Loucy (cell line): Measurements from ENCODE around the gene LSP1.

ENCODE experiments used
- H2AFZ ChIP-seq: fragments of 200-600 bp; sonication (generic); 2 replicates; pipeline ENCODE4 v1.6.0; 2016; ENCODE audit warnings: antibody characterized with exemption, mild to moderate bottlenecking, low read length, moderate library complexity
- H3F3A ChIP-seq: fragments of 200-600 bp; 2 replicates; pipeline ENCODE4 v1.6.0; 2016; ENCODE audit warnings: antibody characterized with exemption, low read depth, mild to moderate bottlenecking
- H3K27me3 ChIP-seq: fragments of 200-600 bp; sonication (generic); 2 replicates; pipeline ENCODE4 v1.6.1; 2014; ENCODE audit warnings: low read length, mild to moderate bottlenecking; ENCODE audit not compliant: insufficient read depth, poor library complexity, severe bottlenecking
- H3K36me3 ChIP-seq: fragments of 200-600 bp; sonication (generic); 2 replicates; pipeline ENCODE4 v1.6.1; 2016; ENCODE audit warnings: low read length; ENCODE audit not compliant: insufficient read depth
- H3K4me1 ChIP-seq: fragments of 200-600 bp; sonication (generic); 2 replicates; pipeline ENCODE4 v1.5.1; 2014; ENCODE audit warnings: low read length, mild to moderate bottlenecking; ENCODE audit not compliant: insufficient read depth, poor library complexity, severe bottlenecking
- H3K4me2 ChIP-seq: fragments of 200-600 bp; sonication (generic); 2 replicates; pipeline ENCODE4 v1.6.0; 2014; ENCODE audit warnings: antibody characterized with exemption, low read length, low read depth, mild to moderate bottlenecking; ENCODE audit not compliant: poor library complexity, severe bottlenecking
- H3K4me3 ChIP-seq: fragments of 200-600 bp; sonication (generic); 2 replicates; pipeline ENCODE4 v1.5.1; 2014; ENCODE audit warnings: low read length, mild to moderate bottlenecking, mixed read lengths; ENCODE audit not compliant: poor library complexity, severe bottlenecking
- H3K79me2 ChIP-seq: fragments of 200-600 bp; sonication (generic); 2 replicates; pipeline ENCODE4 v1.6.1; 2014; ENCODE audit warnings: low read length; ENCODE audit not compliant: insufficient read depth
- H3K9ac ChIP-seq: fragments of 200-600 bp; sonication (generic); 2 replicates; pipeline ENCODE4 v1.6.0; 2014; ENCODE audit warnings: mild to moderate bottlenecking, low read depth, low read length, moderate library complexity; ENCODE audit not compliant: poor library complexity, severe bottlenecking
- H3K9me2 ChIP-seq: fragments of 200-600 bp; sonication (generic); replicated peaks from 2 replicates; pipeline ENCODE4 v1.6.1; 2016; ENCODE audit warnings: low read depth, low read length, mixed read lengths
- H3K9me3 ChIP-seq: fragments of 200-600 bp; sonication (generic); 2 replicates; pipeline ENCODE4 v1.6.1; 2014; ENCODE audit warnings: mild to moderate bottlenecking, antibody characterized with exemption, low read length, low read depth; ENCODE audit not compliant: insufficient read depth
- H4K20me1 ChIP-seq: fragments of 200-600 bp; sonication (generic); 2 replicates; pipeline ENCODE4 v1.6.0; 2014; ENCODE audit warnings: antibody characterized with exemption, low read length, mild to moderate bottlenecking; ENCODE audit not compliant: insufficient read depth, poor library complexity, severe bottlenecking
- EZH2phosphoT487 ChIP-seq: fragments of 200-600 bp; IDR thresholded peaks from 2 replicates; pipeline ENCODE4 v1.6.1; 2018; ENCODE audit warnings: antibody characterized with exemption, mild to moderate bottlenecking, moderate library complexity, borderline replicate concordance
- TF ChIP-seq, protein P1 (sequence below): fragments of 200-600 bp; sonication (generic); conservative IDR thresholded peaks from 2 replicates; pipeline ENCODE4 v1.5.1; 2014; ENCODE audit warnings: mild to moderate bottlenecking, antibody characterized with exemption, low read length

LSP1 gene

DNA sequence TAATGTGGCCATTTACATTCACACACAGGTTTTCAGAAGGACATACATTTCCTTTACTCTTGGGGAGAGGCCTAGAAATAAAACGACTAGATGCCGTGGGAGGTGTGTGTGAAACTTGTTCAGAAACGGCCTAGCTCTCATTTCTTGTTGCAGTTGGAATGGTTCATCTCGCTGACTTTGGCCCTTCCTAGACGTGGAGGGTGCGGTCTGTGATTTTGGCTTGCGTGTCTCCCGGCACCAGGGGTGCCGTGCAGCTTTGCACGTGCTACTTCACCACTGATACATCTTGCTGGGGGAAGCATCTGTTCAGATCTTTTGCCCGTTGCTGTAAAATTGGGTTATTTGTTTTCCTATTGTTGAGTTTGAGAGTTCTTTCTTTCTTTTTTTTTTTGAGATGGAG, 41.9 kb downstream of the LSP1 start:
- no peak overlapping the region for H2AFZ ChIP-seq

GRCh38 chr11:1896468-1896867, 43.6 kb downstream of the LSP1 start:
- Histone ChIP-seq H3K4me2 (no peak overlapping the region), H3K79me2 (peaks cover 18% of the 10 kb centered on the region), H3K9me2 (no peaks in the 10 kb centered on the region), H3K36me3 (no peaks in the 10 kb centered on the region), H3K9me3 (no peaks in the 10 kb centered on the region), H3K9ac (no peak overlapping the region), H3K4me3 (no peak overlapping the region), H3F3A (no peaks in the 10 kb centered on the region), H3K27me3 (no peaks in the 10 kb centered on the region), H4K20me1 (peaks cover 8% of the 10 kb centered on the region), H2AFZ (no peak overlapping the region), H3K4me1 (no peaks in the 10 kb centered on the region)
- TF ChIP-seq EZH2phosphoT487 = no peak
- TF ChIP-seq, protein P1, sequence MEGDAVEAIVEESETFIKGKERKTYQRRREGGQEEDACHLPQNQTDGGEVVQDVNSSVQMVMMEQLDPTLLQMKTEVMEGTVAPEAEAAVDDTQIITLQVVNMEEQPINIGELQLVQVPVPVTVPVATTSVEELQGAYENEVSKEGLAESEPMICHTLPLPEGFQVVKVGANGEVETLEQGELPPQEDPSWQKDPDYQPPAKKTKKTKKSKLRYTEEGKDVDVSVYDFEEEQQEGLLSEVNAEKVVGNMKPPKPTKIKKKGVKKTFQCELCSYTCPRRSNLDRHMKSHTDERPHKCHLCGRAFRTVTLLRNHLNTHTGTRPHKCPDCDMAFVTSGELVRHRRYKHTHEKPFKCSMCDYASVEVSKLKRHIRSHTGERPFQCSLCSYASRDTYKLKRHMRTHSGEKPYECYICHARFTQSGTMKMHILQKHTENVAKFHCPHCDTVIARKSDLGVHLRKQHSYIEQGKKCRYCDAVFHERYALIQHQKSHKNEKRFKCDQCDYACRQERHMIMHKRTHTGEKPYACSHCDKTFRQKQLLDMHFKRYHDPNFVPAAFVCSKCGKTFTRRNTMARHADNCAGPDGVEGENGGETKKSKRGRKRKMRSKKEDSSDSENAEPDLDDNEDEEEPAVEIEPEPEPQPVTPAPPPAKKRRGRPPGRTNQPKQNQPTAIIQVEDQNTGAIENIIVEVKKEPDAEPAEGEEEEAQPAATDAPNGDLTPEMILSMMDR = no peak

More for the DNA sequence above, 41.9 kb downstream of the LSP1 start:
- no peaks in the 10 kb centered on the region for H3K9me2 ChIP-seq
- no peaks in the 10 kb centered on the region for H3K4me1 ChIP-seq
- no peak overlapping the region for H3K4me2 ChIP-seq
- H3F3A ChIP-seq = no peaks in the 10 kb centered on the region
- H3K27me3 ChIP-seq = peaks cover 3% of the 10 kb centered on the region
- no peak overlapping the region for H3K4me3 ChIP-seq
- H3K79me2 ChIP-seq = peaks cover 35% of the 10 kb centered on the region
- no peaks in the 10 kb centered on the region for H3K9me3 ChIP-seq
- TF ChIP-seq, protein P1 = no peak
- TF ChIP-seq EZH2phosphoT487 = no peak
- no peaks in the 10 kb centered on the region; the same call in 1 of the 2 replicates for H3K36me3 ChIP-seq
- H4K20me1 ChIP-seq = peaks cover 8% of the 10 kb centered on the region
- H3K9ac ChIP-seq = no peak overlapping the region

DNA sequence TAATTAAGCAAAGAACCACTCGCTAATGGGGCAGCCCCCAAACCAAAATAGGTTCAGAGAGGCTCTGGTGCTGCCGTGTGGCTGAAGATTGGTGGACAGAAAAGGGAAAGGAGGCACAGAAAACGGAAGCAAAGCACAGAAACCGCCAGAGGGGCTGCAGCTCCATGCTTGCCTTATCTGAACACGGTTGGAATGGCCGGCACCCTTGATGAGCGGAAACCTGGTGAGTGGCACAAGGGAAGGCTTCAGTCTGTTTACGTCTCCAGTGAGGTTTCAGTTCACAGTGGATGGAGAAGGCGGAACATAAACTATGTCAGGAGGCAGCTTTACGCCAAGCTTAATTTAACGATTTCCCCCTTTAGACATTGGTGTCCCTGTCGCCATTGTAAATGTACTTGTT, 44.0 kb downstream of the LSP1 start:
- Histone ChIP-seq H3K4me3 (no peak overlapping the region), H3F3A (no peaks in the 10 kb centered on the region), H3K79me2 (peaks cover 14% of the 10 kb centered on the region), H4K20me1 (peaks cover 8% of the 10 kb centered on the region), H3K36me3 (no peaks in the 10 kb centered on the region), H3K9ac (no peak overlapping the region), H3K9me3 (no peaks in the 10 kb centered on the region), H3K27me3 (no peaks in the 10 kb centered on the region), H3K4me2 (no peak overlapping the region), H3K9me2 (no peaks in the 10 kb centered on the region), H3K4me1 (no peaks in the 10 kb centered on the region), H2AFZ (no peak overlapping the region)
- TF ChIP-seq, protein P1 = no peak
- TF ChIP-seq EZH2phosphoT487 = no peak
